Measurements from ENCODE around the gene TAOK3.

TAOK3 gene

GRCh38 chr12:118337194-118337838 is 35.4 kb downstream of the TAOK3 start:
- DNase-seq (ENCODE audit: low spot score), result no peak

- no peak for DNase-seq (ENCODE audit: low spot score)
Observed at GRCh38 chr12:118336123-118336522, 36.6 kb downstream of the TAOK3 start.

DNA sequence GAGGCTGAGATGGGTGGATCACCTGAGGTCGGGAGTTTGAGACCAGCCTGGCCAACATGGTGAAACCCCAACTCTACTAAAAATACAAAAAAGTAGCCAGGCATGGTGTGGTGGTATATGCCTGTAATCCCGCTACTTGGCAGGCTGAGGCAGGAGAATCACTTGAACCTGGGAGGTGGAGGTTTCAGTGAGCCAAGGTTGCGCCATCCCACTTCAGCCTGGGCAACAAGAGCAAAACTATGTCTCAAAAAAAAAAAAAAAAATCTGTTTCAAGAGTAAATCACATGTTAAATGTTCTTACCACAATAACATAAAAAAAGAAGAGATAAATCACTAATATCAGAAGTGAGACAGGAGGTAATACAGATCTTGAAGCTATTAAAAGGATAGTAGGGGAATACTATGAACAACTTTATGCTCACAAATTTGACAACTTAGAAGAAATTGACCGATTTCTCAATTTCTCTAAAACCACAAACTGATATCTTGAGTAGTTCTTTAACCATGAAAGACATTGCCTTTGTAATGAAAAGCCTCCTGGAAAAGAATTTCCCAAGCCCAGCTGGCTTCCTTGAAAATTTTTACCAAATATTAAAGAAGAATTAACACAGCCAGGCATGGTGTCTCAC is 37.7 kb downstream of the TAOK3 start:
- no peak for DNase-seq (ENCODE audit: low spot score)

- no peak for DNase-seq (ENCODE audit: low spot score)
Observed at GRCh38 chr12:118334241-118334640, 38.5 kb downstream of the TAOK3 start.

- DNase-seq (ENCODE audit: low spot score), result no peak
Observed at GRCh38 chr12:118332511-118332910, 40.2 kb downstream of the TAOK3 start.

GRCh38 chr12:118330421-118331018 is 42.2 kb downstream of the TAOK3 start:
- no peak for DNase-seq (ENCODE audit: low spot score)

- no peak for DNase-seq (ENCODE audit: low spot score)
Observed at GRCh38 chr12:118328486-118329330, 44.0 kb downstream of the TAOK3 start.

- DNase-seq (ENCODE audit: low spot score), result no peak
Observed at GRCh38 chr12:118327391-118327790, 45.3 kb downstream of the TAOK3 start.

DNA sequence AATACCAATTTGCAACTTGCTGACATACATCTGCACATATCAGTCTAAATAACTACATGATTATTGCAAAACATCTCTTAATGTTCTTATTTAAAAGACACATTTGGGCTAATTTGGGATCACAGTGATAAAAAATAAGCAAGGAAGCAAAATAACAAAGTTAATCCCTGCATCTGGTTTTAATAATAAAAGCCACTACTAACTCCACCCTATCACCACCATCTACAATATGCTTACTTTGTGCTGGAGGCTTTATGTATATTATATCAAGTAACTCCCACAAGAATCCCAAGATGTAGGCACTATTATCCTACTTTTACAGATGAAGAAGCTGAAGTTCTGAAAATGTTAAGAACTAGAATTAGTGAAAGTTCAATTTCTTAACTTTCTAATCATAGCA is 45.7 kb downstream of the TAOK3 start:
- DNase-seq (ENCODE audit: low spot score), result no peak

DNA sequence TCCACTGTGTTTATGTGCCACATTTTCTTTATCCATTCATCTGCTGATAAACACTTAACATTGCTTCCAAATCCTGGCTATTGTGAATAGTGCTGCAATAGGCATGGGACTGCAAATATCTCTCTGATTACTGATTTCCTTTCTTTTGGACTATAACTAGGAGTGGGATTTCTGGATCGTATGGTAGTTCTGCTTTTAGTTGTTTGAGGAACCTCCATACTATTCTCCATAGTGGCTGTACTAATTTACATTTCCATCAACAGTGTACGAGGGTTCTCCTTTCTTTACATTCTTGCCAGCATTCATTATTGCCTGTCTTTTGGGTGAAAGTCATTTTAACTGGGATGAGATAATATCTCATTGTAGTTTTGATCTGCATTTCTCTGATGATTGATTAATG is 47.6 kb downstream of the TAOK3 start:
- DNase-seq (ENCODE audit: low spot score), result no peak

DNA sequence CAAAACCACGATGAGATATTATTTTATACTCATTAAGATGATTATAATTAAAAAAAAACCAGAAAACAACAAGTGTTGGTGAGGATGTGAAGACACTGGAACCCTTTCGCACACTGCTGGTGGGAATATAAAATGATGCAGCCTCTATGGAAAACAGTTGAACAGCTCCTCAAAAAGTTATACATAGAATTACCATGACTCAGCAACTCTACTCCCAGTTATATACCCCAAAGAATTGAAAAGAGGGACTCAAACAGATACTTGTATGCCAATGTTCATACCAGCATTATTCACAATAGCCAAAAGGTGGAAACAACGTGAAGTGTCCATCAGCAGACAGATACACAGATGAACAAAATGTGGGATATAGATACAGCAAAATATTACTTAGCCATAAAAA is 53.1 kb downstream of the TAOK3 start:
- no peak for DNase-seq (ENCODE audit: low spot score)

- DNase-seq (ENCODE audit: low spot score), result no peak
Observed at GRCh38 chr12:118318744-118319143, 54.0 kb downstream of the TAOK3 start.

DNA sequence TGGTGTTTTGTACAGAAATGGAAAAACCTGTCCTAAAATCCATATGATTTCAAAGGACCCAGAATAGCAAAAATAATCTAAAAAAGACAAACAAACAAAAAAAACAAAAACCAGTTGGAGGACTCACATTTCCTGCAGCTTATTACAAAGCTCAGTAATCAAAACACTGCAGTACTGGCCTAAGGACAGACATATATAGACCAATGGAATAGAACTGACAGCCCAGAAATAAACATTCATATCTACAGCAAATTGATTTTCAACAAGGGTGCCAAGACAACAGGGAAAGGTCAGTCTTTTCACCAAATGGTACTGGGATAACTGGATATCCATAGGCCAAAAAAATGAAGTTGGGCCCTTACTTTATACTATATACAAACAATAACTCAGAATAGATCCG is 55.0 kb downstream of the TAOK3 start:
- DNase-seq (ENCODE audit: low spot score), result no peak

DNA sequence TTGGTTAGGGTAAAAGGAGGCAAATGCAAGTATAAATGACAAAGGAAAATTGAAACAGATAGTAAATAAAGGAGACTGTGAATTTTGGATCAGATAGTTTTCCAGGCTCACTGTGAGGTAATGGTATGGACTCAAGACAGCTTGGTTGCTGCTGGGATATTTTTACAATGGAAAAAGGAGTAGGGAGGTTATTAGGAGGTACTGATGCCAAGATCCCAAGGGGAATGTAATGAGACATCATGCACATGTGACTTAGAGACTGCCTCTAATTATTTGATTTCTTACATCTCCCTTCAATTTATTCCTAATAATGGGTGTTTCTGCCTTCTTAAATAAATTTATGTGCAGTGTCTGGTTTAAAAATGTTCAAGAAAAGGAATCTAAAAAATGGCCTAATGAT is 56.9 kb downstream of the TAOK3 start:
- no peak for DNase-seq (ENCODE audit: low spot score)

- DNase-seq (ENCODE audit: low spot score), result no peak
Observed at GRCh38 chr12:118312578-118312977, 60.1 kb downstream of the TAOK3 start.

- DNase-seq (ENCODE audit: low spot score), result no peak
Observed at GRCh38 chr12:118311666-118312065, 61.0 kb downstream of the TAOK3 start.

DNA sequence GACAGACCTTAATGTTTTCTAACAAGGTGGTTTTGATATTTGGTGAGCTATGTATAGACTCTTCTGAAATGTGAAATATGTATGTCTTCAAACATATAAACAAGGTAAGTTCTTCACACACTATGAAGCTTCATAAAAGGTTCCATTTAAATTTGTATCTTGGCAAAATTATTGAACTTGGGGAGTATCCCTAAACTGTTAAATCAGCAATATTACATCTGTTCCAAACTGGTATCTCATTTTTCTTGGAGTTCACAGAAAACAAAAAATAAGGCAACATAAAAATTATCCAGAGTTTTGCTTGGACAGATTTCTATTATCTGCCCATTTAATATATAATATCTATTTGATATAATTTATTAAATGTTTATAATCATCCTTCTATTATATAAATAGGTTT is 62.4 kb downstream of the TAOK3 start:
- DNase-seq (ENCODE audit: low spot score), result no peak

GRCh38 chr12:118308006-118308405 is 64.7 kb downstream of the TAOK3 start:
- peak; percentile 64 for DNase-seq (ENCODE audit: low spot score)

DNA sequence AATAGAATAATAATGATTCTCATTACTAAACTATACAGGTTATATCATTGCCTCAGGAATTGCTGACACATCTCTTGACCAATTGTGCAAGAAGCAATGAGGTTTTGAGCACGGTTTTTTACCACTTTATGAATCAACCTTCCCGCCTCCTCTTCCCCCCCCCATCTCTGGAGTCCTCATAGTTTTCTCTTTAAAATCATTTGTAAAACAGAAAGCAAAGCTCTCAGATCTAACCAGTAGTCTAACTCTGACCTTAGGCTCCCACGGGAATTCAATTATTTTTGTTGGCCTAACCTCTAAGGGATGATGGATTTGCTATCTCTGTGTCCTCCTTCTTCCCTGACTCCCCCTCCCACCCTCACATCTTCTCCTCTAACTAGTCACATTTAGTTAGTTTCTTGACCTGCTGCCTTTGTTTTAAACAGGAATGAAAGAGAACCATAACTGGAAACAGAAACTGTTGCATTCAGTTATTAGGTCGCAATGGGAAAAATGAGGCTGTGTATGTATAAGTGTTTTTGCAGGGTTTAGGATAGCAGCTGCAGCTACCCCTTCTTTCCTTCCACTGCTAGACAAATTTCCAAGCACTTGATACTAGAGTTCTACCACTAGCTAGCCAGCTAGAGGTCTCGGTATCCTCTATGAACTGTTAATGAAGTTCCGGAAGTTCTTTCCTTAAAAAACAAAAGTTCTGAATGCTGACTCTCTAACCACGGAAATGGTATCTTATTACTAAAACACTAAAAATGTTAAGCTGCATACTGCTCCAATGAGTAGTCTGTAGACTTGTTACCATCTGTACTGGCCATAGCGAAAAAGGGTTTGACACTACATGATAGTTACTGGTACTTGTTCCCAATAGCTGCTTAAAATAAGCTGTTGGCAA is 65.4 kb downstream of the TAOK3 start:
- DNase-seq (ENCODE audit: low spot score), result peak; percentile 96

- no peak for DNase-seq (ENCODE audit: low spot score)
Observed at GRCh38 chr12:118304093-118304492, 68.6 kb downstream of the TAOK3 start.

DNA sequence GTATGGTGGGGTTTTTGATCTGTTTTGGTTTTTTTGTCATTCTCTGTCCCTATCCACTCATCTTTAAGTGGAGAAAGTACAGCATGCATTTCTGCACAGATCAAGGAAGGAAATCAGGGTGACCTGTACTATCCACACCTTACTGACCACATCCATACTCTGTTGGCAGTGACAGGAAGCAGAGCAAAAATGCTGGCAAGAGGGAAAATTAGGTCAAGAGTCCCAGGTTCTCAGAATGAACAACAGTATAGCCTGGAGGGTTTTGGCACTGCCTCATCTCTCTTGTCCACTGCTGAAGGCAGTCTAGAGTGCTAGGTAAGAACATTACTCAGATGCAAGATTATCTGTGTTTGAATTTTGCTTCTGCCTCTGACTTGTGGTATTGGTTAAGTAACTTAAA is 70.7 kb downstream of the TAOK3 start:
- DNase-seq (ENCODE audit: low spot score), result no peak

Data from RKO (cell line).